Lung (tissue), 12 donors: ENCODE results near the gene SUGP1. TPM values are rescaled to one million over a fixed set of nuclear protein-coding genes. Genes with fewer than 3 reads are reported as not detected.

Source experiments
- ATAC-seq: fragments of 200-7000 bp; cut with Tn5 transposase; one replicate; pipeline ENCODE4 v1.9.1; 2020; ENCODE audit warnings: moderate number of reproducible peaks; ENCODE audit not compliant: insufficient read depth, low FRiP score
- DNase-seq, 3 donors: peaks; one replicate each; pipeline ENCODE4 v3.0.0-alpha.2; 2013 to 2017
- H3K27ac ChIP-seq, 2 donors: one replicate each; pipeline ENCODE4 v1.5.1; 2013; ENCODE audit warnings: mild to moderate bottlenecking in 2 of 2, moderate library complexity in 2 of 2, control low read depth in 1 of 2, inconsistent platforms in 1 of 2, low read depth in 1 of 2, low read length in 1 of 2
- H3K27me3 ChIP-seq, 3 donors: one replicate each; pipeline ENCODE4 v1.5.1; 2013; ENCODE audit warnings: low read length in 2 of 3; ENCODE audit not compliant: control insufficient read depth in 3 of 3, insufficient read depth in 3 of 3
- H3K36me3 ChIP-seq, 4 donors: one replicate each; pipeline ENCODE4 v1.5.1; 2013; ENCODE audit warnings: low read length in 4 of 4, mild to moderate bottlenecking in 1 of 4, moderate library complexity in 1 of 4; ENCODE audit not compliant: control insufficient read depth in 4 of 4, insufficient read depth in 4 of 4
- H3K4me1 ChIP-seq, 5 donors: one replicate each; pipeline ENCODE4 v1.5.1; 2013; ENCODE audit warnings: low read length in 5 of 5, mild to moderate bottlenecking in 2 of 5, moderate library complexity in 1 of 5; ENCODE audit not compliant: control insufficient read depth in 5 of 5, insufficient read depth in 5 of 5
- H3K4me3 ChIP-seq: one replicate; pipeline ENCODE4 v1.5.1; 2013; ENCODE audit warnings: mild to moderate bottlenecking, control low read depth, moderate library complexity
- H3K9ac ChIP-seq, 2 donors: one replicate each; pipeline ENCODE4 v1.5.1; 2013; ENCODE audit warnings: low read length in 2 of 2, control low read depth in 1 of 2; ENCODE audit not compliant: insufficient read depth in 1 of 2
- H3K9me3 ChIP-seq, 4 donors: one replicate each; pipeline ENCODE4 v1.5.1; 2013; ENCODE audit warnings: low read length in 3 of 4, mild to moderate bottlenecking in 1 of 4, moderate library complexity in 1 of 4; ENCODE audit not compliant: control insufficient read depth in 4 of 4, insufficient read depth in 3 of 4
- CTCF ChIP-seq: IDR thresholded peaks from 2 replicates; pipeline ENCODE4 v1.5.1; 2012; ENCODE audit warnings: mild to moderate bottlenecking; ENCODE audit errors: control extremely low read depth, extremely low read depth
- WGBS, 2 donors: extraction: QIAGEN DNeasy Blood & Tissue Kit; methylation state at CpG; one replicate each; pipeline ENCODE4 v1.1.7; 2013; 5-methylcytosine and 5-hydroxymethylcytosine counted together
- polyA plus RNA-seq, 2 donors: library from polyadenylated mRNA; stranded (reverse); fragments of 200-250 nt; gene quantifications; one replicate each; pipeline ENCODE4 v1.2.1, GENCODE V29; 2013
- total RNA-seq, 2 donors: library from RNA; depleted of rRNA in 1 of 2; stranded (reverse); fragments of >200 nt in 1 of 2; gene quantifications; one replicate each; pipeline ENCODE4 v1.2.1, GENCODE V29; 2014 to 2021
- donor health status: control.
- donor health status: control.
- donor health status: Bipolar disorder and iron deficiency.
- donor health status: healthy.
- donor health status: DM: yes; HTN: yes; CAD: no.

SUGP1 gene
- total and polyA plus RNA-seq, 4 donors: 22.3 to 42.8 (median 28.7) TPM

DNA sequence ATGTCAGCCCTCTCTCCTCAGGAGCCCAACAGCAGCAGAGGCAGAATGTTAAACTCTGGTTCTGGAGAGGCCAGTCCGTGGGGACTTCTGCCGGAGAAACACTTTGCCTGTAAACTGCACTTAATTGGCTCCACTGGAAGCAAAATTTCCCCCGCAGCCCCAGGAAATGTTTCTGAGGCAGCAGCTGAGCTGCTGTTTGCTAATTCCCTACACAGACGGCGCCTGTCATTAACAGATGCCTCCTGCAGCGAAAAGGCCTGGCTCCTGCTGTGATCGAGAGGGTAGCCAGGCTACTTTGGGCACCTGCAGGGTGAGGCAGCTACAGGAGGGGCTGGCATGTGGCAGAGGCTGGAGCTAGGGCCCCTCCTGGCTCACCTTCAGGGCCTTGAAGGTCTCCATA is 42.0 kb downstream of the SUGP1 start:
- ATAC-seq (no peak), DNase-seq (no peak)
- Histone ChIP-seq H3K4me1 (peaks cover 0 to 13% (median 6%) of the 10 kb centered on the region in 5 donors), H3K27me3 (no peaks in the 10 kb centered on the region), H3K9me3 (peaks cover 0 to 6% (median 0%) of the 10 kb centered on the region in 4 donors), H3K27ac (no peak overlapping the region), H3K4me3 (no peak overlapping the region), H3K36me3 (peaks cover 4 to 60% (median 12%) of the 10 kb centered on the region in 4 donors), H3K9ac (no peak overlapping the region)
- no peak for TF ChIP-seq CTCF
- 96 to 97% methylated on average over 7 of the region's 7 CpGs for WGBS, 2 donors

GRCh38 chr19:19276851-19277250 is 43.5 kb downstream of the SUGP1 start:
- WGBS, 2 donors: 92 to 98% methylated on average over 19 to 20 of the region's 20 CpGs
- Histone ChIP-seq H3K27me3 (no peaks in the 10 kb centered on the region), H3K4me3 (no peak overlapping the region), H3K9ac (no peak overlapping the region), H3K27ac (no peak overlapping the region), H3K36me3 (peaks cover 4 to 60% (median 12%) of the 10 kb centered on the region in 4 donors), H3K4me1 (peaks cover 0 to 16% (median 6%) of the 10 kb centered on the region in 5 donors), H3K9me3 (peaks cover 0 to 7% (median 0%) of the 10 kb centered on the region in 4 donors)
- no peak for TF ChIP-seq CTCF
- no peak for DNase-seq
- no peak for ATAC-seq

DNA sequence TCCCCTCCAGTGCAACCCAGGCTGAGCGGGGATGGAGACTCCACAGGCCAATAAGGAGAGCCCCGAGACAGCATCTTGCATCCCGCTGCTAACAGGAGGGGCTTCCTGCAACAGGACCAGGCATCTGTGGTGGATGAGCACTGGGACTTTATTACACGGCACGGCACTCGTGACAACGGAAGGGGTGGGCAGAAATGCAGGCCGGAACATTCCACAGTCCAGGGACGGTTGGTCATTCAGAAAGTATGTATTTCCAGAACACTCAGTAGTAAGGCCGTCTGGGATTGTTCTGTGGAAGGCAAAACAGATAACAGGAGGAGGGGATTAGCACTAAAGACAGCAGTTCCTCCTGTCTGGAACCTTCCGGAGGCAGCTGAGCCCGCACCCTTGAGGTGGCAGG is 43.9 kb downstream of the SUGP1 start:
- DNase-seq: no peak
- ATAC-seq: no peak
- Histone ChIP-seq H3K36me3 (peaks cover 4 to 57% (median 10%) of the 10 kb centered on the region in 4 donors), H3K4me1 (peaks cover 0 to 16% (median 6%) of the 10 kb centered on the region in 5 donors), H3K9me3 (peaks cover 0 to 8% (median 0%) of the 10 kb centered on the region in 4 donors), H3K9ac (no peak overlapping the region), H3K4me3 (no peak overlapping the region), H3K27ac (no peak overlapping the region), H3K27me3 (no peaks in the 10 kb centered on the region)
- no peak for TF ChIP-seq CTCF
- WGBS, 2 donors: 88 to 93% methylated on average over 12 of the region's 12 CpGs
